ENCODE results near the gene GUCY1A1.

GUCY1A1 gene

DNA sequence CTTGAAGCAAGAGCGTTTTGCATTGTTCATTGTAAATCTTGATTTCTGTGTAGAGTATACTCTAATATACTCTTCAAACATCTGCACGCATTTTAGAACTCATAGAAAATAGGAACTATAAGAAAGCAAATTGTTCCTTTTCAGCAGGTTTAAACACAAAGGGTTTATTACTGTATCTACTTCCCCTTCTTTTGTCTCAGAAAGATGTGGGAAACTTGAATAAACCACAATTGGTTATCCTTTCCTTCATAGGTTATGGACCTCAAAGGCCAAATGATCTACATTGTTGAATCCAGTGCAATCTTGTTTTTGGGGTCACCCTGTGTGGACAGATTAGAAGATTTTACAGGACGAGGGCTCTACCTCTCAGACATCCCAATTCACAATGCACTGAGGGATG lies 46.2 kb downstream of the GUCY1A1 start:
- no peak for TF ChIP-seq ZNF274 (IDR thresholded peaks at IDR 0.05; ENCODE audit: low read depth, low read length)
- no peak overlapping the region for H3K4me3 ChIP-seq (ENCODE audit: low read length)

DNA sequence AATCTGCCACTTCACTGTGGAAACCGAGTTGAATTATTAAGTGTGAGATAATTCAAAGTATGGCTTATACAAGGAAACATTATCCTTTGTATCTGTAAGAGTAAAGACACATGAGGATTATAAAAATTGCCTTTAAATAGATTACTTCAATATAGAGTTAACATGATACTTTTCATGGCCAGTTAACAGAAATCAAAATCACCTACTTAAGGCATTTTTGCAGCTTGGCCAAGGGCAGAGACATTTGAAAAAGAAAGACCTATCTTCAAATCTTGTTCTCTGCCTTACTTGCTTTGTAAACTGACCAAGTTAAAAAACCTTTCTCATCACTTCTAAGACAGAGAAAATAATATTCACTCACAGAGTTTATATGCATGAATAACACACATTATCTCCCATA lies 47.3 kb downstream of the GUCY1A1 start:
- no peak overlapping the region for H3K4me3 ChIP-seq (ENCODE audit: low read length)
- TF ChIP-seq ZNF274 (IDR thresholded peaks at IDR 0.05; ENCODE audit: low read depth, low read length), result no peak

GRCh38 chr4:155722336-155722735 lies 55.7 kb downstream of the GUCY1A1 start:
- no peak overlapping the region for H3K4me3 ChIP-seq (ENCODE audit: low read length)
- no peak for TF ChIP-seq ZNF274 (IDR thresholded peaks at IDR 0.05; ENCODE audit: low read depth, low read length)

DNA sequence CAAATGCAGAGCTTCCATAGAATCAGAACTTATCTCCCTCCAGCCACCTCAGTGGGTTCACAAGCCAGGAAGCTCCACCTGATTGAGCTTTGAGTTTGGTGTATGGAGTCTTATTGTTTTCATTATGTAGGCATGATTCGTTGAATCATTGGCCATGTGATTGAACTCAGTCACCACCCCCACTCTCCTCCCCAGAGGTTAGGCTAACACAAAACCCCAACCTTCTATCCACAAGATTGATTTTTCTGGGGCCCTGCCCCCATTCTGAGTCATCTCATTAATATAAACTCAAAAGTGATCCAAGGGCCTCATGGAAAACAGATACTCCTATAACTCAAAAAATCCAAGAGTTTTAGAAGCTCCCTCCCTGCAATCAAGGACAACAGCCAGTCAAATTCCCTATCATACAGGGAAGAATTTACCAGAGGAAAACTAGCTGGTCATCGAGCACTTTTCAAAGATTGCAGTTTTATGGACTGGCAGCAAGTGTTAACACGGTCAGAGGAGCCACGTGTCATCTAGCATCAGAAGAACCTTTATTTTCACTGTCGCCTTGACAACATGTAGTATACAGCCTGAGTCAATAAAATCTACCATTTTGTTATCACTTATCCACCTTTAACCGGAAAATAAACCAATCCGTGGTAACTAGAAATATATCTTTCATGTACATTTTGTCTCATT lies 56.3 kb downstream of the GUCY1A1 start:
- TF ChIP-seq ZNF274 (IDR thresholded peaks at IDR 0.05; ENCODE audit: low read depth, low read length), result no peak

DNA sequence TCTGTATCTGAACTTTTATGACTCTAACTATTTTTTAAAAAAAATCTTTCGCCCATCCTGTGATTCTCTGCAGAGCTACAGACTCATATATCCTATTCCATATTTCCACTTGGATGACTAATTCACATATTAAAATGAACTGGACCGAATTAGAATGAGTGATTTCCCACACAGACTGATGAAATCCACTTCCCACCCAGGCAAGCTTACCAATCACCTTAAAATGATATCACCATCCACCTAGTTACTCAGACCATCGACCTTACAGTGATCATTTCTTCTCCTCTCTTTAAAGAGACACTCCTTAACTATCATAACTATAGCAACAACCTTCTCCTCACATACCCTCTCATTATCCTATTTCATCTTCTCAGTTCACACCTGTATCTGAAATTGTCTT lies 58.1 kb downstream of the GUCY1A1 start:
- no peak overlapping the region for H3K4me3 ChIP-seq (ENCODE audit: low read length)
- no peak for TF ChIP-seq ZNF274 (IDR thresholded peaks at IDR 0.05; ENCODE audit: low read depth, low read length)

More for the DNA sequence above, 56.3 kb downstream of the GUCY1A1 start:
- H3K4me3 ChIP-seq (ENCODE audit: low read length), result no peak overlapping the region

DNA sequence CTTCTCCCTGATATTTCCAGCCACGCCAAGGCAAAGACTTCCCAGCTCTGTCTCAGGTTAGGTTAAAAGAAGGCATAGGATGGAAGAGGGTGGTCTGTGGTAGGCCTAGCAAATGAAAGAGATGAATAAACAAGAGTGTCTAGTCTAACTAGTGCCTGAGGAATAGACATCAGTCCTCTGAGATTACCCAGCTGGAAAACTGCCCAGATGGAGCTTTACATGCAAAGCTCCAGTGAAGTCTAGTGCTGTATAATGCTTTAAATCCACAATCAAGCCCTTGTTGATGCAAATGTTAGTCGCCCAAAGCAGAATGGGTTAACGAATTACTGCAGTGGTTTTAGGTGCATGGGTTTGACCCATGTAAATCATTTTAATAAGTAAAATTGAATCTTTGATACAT lies 67.4 kb downstream of the GUCY1A1 start:
- no peak overlapping the region for H3K4me3 ChIP-seq (ENCODE audit: low read length)
- TF ChIP-seq ZNF274 (IDR thresholded peaks at IDR 0.05; ENCODE audit: low read depth, low read length), result no peak

- TF ChIP-seq ZNF274 (IDR thresholded peaks at IDR 0.05; ENCODE audit: low read depth, low read length), result no peak
- no peak overlapping the region for H3K4me3 ChIP-seq (ENCODE audit: low read length)
These were observed 68.3 kb downstream of the GUCY1A1 start for GRCh38 chr4:155734951-155735350.

GRCh38 chr4:155735496-155735895 lies 68.8 kb downstream of the GUCY1A1 start:
- TF ChIP-seq ZNF274 (IDR thresholded peaks at IDR 0.05; ENCODE audit: low read depth, low read length), result no peak

GRCh38 chr4:155738548-155738947 lies 71.9 kb downstream of the GUCY1A1 start:
- no peak overlapping the region for H3K4me3 ChIP-seq (ENCODE audit: low read length)
- no peak for TF ChIP-seq ZNF274 (IDR thresholded peaks at IDR 0.05; ENCODE audit: low read depth, low read length)

More at GRCh38 chr4:155735496-155735895, 68.8 kb downstream of the GUCY1A1 start:
- H3K4me3 ChIP-seq (ENCODE audit: low read length), result no peak overlapping the region

GRCh38 chr4:155741546-155741945 lies 74.9 kb downstream of the GUCY1A1 start:
- no peak overlapping the region for H3K4me3 ChIP-seq (ENCODE audit: low read length)
- no peak for TF ChIP-seq ZNF274 (IDR thresholded peaks at IDR 0.05; ENCODE audit: low read depth, low read length)

GRCh38 chr4:155742310-155743015 lies 75.8 kb downstream of the GUCY1A1 start:
- no peak for TF ChIP-seq ZNF274 (IDR thresholded peaks at IDR 0.05; ENCODE audit: low read depth, low read length)
- H3K4me3 ChIP-seq (ENCODE audit: low read length), result no peak overlapping the region

- H3K4me3 ChIP-seq (ENCODE audit: low read length), result no peak overlapping the region
- no peak for TF ChIP-seq ZNF274 (IDR thresholded peaks at IDR 0.05; ENCODE audit: low read depth, low read length)
These were observed 79.3 kb downstream of the GUCY1A1 start for GRCh38 chr4:155745984-155746383.

GRCh38 chr4:155748039-155748438 lies 81.4 kb downstream of the GUCY1A1 start:
- no peak for TF ChIP-seq ZNF274 (IDR thresholded peaks at IDR 0.05; ENCODE audit: low read depth, low read length)
- no peak overlapping the region for H3K4me3 ChIP-seq (ENCODE audit: low read length)

GRCh38 chr4:155749041-155749440 lies 82.4 kb downstream of the GUCY1A1 start:
- no peak overlapping the region for H3K4me3 ChIP-seq (ENCODE audit: low read length)
- no peak for TF ChIP-seq ZNF274 (IDR thresholded peaks at IDR 0.05; ENCODE audit: low read depth, low read length)

- H3K4me3 ChIP-seq (ENCODE audit: low read length), result no peak overlapping the region
- TF ChIP-seq ZNF274 (IDR thresholded peaks at IDR 0.05; ENCODE audit: low read depth, low read length), result no peak
These were observed 84.9 kb downstream of the GUCY1A1 start for GRCh38 chr4:155751569-155751968.

Data from GM08714 (cell line).